ENCODE measurements around the gene ZNF605.
"Not testable (repeated sequence)": the region's sequence is repeated elsewhere in the genome, so short reads cannot be mapped to it uniquely, and the experiment has no call there.

DNA sequence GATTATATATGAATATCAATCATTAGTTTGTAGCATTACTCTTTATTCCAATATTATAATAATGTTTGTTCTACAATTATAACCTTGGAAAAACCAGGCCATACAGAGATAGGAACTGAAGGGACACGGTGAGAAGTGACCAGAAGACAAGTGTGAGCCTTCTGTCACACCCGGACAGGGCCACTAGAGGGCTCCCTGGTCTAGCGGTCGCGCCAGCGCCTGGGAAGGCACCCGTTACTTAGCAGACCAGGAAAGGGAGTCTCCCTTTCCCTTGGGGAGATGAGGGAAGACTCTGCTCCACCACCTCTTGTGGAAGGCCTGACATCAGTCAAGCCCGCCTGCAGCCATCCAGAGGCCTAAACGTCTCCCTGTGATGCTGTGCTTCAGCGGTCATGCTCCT is 7.8 kb upstream of the ZNF605 start:
- TF ChIP-seq, protein P1, sequence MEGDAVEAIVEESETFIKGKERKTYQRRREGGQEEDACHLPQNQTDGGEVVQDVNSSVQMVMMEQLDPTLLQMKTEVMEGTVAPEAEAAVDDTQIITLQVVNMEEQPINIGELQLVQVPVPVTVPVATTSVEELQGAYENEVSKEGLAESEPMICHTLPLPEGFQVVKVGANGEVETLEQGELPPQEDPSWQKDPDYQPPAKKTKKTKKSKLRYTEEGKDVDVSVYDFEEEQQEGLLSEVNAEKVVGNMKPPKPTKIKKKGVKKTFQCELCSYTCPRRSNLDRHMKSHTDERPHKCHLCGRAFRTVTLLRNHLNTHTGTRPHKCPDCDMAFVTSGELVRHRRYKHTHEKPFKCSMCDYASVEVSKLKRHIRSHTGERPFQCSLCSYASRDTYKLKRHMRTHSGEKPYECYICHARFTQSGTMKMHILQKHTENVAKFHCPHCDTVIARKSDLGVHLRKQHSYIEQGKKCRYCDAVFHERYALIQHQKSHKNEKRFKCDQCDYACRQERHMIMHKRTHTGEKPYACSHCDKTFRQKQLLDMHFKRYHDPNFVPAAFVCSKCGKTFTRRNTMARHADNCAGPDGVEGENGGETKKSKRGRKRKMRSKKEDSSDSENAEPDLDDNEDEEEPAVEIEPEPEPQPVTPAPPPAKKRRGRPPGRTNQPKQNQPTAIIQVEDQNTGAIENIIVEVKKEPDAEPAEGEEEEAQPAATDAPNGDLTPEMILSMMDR (IDR thresholded peaks at IDR 0.05), result not testable (repeated sequence)
- not testable (repeated sequence) for TF ChIP-seq POLR2A (IDR thresholded peaks at IDR 0.05)

Data from uterus (tissue), 2 donors.